ENCODE data around the gene NTF4.

Gene NTF4

GRCh38 chr19:49109051-49109450 is 44.4 kb upstream of the NTF4 start:
- Histone ChIP-seq H3K9ac (ENCODE audit: low read length) (no peak overlapping the region), H4K20me1 (ENCODE audit: insufficient read depth, low read length) (no peaks in the 10 kb centered on the region), H3F3A (ENCODE audit: insufficient read depth, low read length) (peaks cover 7% of the 10 kb centered on the region; the same call in 1 of the 2 replicates), H3K4me2 (ENCODE audit: low read length) (no peak overlapping the region), H3K9me3 (ENCODE audit: low read length) (no peaks in the 10 kb centered on the region), H3K79me2 (ENCODE audit: insufficient read depth, low read length) (no peaks in the 10 kb centered on the region), H3K4me1 (ENCODE audit: insufficient read depth, low read length, severe bottlenecking) (peaks cover 6% of the 10 kb centered on the region), H3K27me3 (ENCODE audit: insufficient read depth, low read length) (no peaks in the 10 kb centered on the region), H3K27ac (ENCODE audit: low read depth, low read length, poor library complexity, severe bottlenecking) (no peak overlapping the region), H3K36me3 (ENCODE audit: insufficient read depth, low read length) (peaks cover 54% of the 10 kb centered on the region), H2AFZ (ENCODE audit: low read length) (no peak overlapping the region), H3K9me2 (ENCODE audit: low read depth, low read length) (no peaks in the 10 kb centered on the region), H3K4me3 (ENCODE audit: low read depth, low read length, poor library complexity, severe bottlenecking) (no peak overlapping the region)
- TF ChIP-seq CTCF (IDR thresholded peaks at IDR 0.05; ENCODE audit: low read length) = no peak
- TF ChIP-seq EZH2 (IDR thresholded peaks at IDR 0.05; ENCODE audit: borderline replicate concordance, low read length) = no peak

DNA sequence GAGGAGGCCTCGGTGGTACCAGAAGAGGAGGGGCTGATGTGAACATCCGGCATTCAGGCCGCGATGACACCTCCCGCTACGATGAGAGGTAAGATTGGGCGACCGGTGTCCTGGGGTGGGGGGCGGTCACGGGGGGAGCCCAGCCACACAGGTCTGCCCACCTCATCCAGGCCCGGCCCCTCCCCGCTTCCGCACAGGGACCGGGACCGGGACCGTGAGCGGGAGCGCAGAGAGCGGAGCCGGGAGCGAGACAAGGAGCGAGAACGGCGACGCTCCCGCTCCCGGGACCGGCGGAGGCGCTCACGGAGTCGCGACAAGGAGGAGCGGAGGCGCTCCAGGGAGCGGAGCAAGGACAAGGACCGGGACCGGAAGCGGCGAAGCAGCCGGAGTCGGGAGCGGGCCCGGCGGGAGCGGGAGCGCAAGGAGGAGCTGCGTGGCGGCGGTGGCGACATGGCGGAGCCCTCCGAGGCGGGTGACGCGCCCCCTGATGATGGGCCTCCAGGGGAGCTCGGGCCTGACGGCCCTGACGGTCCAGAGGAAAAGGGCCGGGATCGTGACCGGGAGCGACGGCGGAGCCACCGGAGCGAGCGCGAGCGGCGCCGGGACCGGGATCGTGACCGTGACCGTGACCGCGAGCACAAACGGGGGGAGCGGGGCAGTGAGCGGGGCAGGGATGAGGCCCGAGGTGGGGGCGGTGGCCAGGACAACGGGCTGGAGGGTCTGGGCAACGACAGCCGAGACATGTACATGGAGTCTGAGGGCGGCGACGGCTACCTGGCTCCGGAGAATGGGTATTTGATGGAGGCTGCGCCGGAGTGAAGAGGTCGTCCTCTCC is 43.2 kb upstream of the NTF4 start:
- H3K9me2 ChIP-seq (ENCODE audit: low read depth, low read length) = no peaks in the 10 kb centered on the region
- H4K20me1 ChIP-seq (ENCODE audit: insufficient read depth, low read length) = no peaks in the 10 kb centered on the region
- peaks cover 7% of the 10 kb centered on the region; the same call in 1 of the 2 replicates for H3F3A ChIP-seq (ENCODE audit: insufficient read depth, low read length)
- no peak for TF ChIP-seq CTCF (IDR thresholded peaks at IDR 0.05; ENCODE audit: low read length)
- no peak for TF ChIP-seq EZH2 (IDR thresholded peaks at IDR 0.05; ENCODE audit: borderline replicate concordance, low read length)
- no peaks in the 10 kb centered on the region for H3K79me2 ChIP-seq (ENCODE audit: insufficient read depth, low read length)
- peaks cover 66% of the 10 kb centered on the region for H3K36me3 ChIP-seq (ENCODE audit: insufficient read depth, low read length)
- no peaks in the 10 kb centered on the region for H3K4me1 ChIP-seq (ENCODE audit: insufficient read depth, low read length, severe bottlenecking)
- no peak overlapping the region for H3K4me3 ChIP-seq (ENCODE audit: low read depth, low read length, poor library complexity, severe bottlenecking)
- H3K4me2 ChIP-seq (ENCODE audit: low read length) = no peak overlapping the region
- H3K27ac ChIP-seq (ENCODE audit: low read depth, low read length, poor library complexity, severe bottlenecking) = no peak overlapping the region
- H2AFZ ChIP-seq (ENCODE audit: low read length) = no peak overlapping the region
- no peak overlapping the region for H3K9ac ChIP-seq (ENCODE audit: low read length)
- no peaks in the 10 kb centered on the region for H3K27me3 ChIP-seq (ENCODE audit: insufficient read depth, low read length)
- H3K9me3 ChIP-seq (ENCODE audit: low read length) = no peaks in the 10 kb centered on the region

- Histone ChIP-seq H3K27me3 (ENCODE audit: insufficient read depth, low read length) (no peaks in the 10 kb centered on the region), H3K4me1 (ENCODE audit: insufficient read depth, low read length, severe bottlenecking) (no peaks in the 10 kb centered on the region), H3F3A (ENCODE audit: insufficient read depth, low read length) (peaks cover 7% of the 10 kb centered on the region; the same call in 1 of the 2 replicates), H3K9ac (ENCODE audit: low read length) (no peak overlapping the region), H3K36me3 (ENCODE audit: insufficient read depth, low read length) (peaks cover 75% of the 10 kb centered on the region), H3K9me3 (ENCODE audit: low read length) (no peaks in the 10 kb centered on the region), H4K20me1 (ENCODE audit: insufficient read depth, low read length) (no peaks in the 10 kb centered on the region), H3K9me2 (ENCODE audit: low read depth, low read length) (no peaks in the 10 kb centered on the region), H3K4me2 (ENCODE audit: low read length) (no peak overlapping the region), H3K79me2 (ENCODE audit: insufficient read depth, low read length) (no peaks in the 10 kb centered on the region), H2AFZ (ENCODE audit: low read length) (no peak overlapping the region), H3K4me3 (ENCODE audit: low read depth, low read length, poor library complexity, severe bottlenecking) (no peak overlapping the region), H3K27ac (ENCODE audit: low read depth, low read length, poor library complexity, severe bottlenecking) (no peak overlapping the region)
- no peak for TF ChIP-seq EZH2 (IDR thresholded peaks at IDR 0.05; ENCODE audit: borderline replicate concordance, low read length)
- TF ChIP-seq CTCF (IDR thresholded peaks at IDR 0.05; ENCODE audit: low read length) = peak; percentile 95
These were observed 42.1 kb upstream of the NTF4 start for GRCh38 chr19:49106648-49107135.
